ENCODE measurements around the gene PCDHGB2.
"Not testable (repeated sequence)": the region's sequence is repeated elsewhere in the genome, so short reads cannot be mapped to it uniquely, and the experiment has no call there.

The PCDHGB2 gene

DNA sequence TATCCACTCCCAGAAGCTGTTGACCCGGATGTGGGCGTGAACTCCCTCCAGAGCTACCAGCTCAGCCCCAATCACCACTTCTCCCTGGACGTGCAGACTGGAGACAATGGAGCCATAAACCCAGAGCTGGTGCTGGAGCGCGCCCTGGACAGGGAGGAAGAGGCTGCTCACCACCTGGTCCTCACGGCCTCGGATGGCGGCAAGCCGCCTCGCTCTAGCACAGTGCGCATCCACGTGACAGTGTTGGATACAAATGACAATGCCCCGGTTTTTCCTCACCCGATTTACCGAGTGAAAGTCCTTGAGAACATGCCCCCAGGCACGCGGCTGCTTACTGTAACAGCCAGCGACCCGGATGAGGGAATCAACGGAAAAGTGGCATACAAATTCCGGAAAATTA is 33.5 kb downstream of the PCDHGB2 start:
- no peak for TF ChIP-seq POLR2AphosphoS5 (IDR thresholded peaks at IDR 0.05; ENCODE audit: low read depth, low read length)
- TF ChIP-seq SIN3A (IDR thresholded peaks at IDR 0.05; ENCODE audit: borderline replicate concordance, insufficient read depth, low read length) = no peak
- TF ChIP-seq, protein P1, sequence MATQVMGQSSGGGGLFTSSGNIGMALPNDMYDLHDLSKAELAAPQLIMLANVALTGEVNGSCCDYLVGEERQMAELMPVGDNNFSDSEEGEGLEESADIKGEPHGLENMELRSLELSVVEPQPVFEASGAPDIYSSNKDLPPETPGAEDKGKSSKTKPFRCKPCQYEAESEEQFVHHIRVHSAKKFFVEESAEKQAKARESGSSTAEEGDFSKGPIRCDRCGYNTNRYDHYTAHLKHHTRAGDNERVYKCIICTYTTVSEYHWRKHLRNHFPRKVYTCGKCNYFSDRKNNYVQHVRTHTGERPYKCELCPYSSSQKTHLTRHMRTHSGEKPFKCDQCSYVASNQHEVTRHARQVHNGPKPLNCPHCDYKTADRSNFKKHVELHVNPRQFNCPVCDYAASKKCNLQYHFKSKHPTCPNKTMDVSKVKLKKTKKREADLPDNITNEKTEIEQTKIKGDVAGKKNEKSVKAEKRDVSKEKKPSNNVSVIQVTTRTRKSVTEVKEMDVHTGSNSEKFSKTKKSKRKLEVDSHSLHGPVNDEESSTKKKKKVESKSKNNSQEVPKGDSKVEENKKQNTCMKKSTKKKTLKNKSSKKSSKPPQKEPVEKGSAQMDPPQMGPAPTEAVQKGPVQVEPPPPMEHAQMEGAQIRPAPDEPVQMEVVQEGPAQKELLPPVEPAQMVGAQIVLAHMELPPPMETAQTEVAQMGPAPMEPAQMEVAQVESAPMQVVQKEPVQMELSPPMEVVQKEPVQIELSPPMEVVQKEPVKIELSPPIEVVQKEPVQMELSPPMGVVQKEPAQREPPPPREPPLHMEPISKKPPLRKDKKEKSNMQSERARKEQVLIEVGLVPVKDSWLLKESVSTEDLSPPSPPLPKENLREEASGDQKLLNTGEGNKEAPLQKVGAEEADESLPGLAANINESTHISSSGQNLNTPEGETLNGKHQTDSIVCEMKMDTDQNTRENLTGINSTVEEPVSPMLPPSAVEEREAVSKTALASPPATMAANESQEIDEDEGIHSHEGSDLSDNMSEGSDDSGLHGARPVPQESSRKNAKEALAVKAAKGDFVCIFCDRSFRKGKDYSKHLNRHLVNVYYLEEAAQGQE (IDR thresholded peaks at IDR 0.05; ENCODE audit: insufficient read depth in 1 of 2, low read depth in 2 of 2, low read length in 2 of 2) = no peak
- no peak for TF ChIP-seq TAF1 (IDR thresholded peaks at IDR 0.05; ENCODE audit: borderline replicate concordance, insufficient read depth, low read length)
- TF ChIP-seq FOXP2 (optimal IDR thresholded peaks at IDR 0.05; ENCODE audit: borderline replicate concordance, extremely low read depth, extremely low read length, insufficient read depth) = no peak

DNA sequence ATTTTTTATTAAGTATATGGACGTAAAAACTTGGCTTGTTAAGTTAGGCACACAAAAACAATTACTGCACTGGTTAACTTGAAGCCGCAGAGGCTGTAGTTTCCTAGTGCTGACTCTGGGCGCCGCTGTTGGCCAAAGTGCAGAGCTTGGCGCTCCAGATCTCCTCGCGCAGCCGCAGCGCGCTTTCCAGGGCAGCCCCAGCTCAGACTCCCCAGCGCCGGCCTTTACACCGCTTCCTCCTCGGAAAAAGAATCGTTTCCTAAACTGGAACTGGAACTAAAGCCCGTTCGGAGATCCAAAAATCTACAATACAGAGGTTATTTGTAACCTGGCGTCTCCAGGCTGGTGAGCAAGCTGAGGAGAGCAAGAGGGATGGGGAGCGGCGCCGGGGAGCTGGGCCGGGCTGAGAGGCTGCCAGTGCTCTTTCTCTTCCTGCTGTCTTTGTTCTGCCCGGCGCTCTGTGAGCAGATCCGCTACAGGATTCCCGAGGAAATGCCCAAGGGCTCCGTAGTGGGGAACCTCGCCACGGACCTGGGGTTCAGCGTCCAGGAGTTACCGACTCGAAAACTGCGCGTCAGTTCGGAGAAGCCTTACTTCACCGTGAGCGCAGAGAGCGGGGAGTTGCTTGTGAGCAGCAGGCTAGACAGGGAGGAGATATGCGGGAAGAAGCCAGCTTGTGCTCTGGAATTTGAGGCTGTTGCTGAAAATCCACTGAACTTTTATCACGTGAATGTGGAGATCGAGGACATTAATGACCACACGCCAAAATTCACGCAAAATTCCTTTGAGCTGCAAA is 38.2 kb downstream of the PCDHGB2 start, which contains the start of gene PCDHGB5:
PCDHGB5 (plus strand) TSS at position 192 of the 796 bp plus-strand sequence; CDS start at position 373, 181 bp downstream.
- TF ChIP-seq TAF1 (IDR thresholded peaks at IDR 0.05; ENCODE audit: borderline replicate concordance, insufficient read depth, low read length); POLR2AphosphoS5 (IDR thresholded peaks at IDR 0.05; ENCODE audit: low read depth, low read length): not testable (repeated sequence)
- TF ChIP-seq, protein P1 (IDR thresholded peaks at IDR 0.05; ENCODE audit: insufficient read depth in 1 of 2, low read depth in 2 of 2, low read length in 2 of 2) = not testable (repeated sequence)

DNA sequence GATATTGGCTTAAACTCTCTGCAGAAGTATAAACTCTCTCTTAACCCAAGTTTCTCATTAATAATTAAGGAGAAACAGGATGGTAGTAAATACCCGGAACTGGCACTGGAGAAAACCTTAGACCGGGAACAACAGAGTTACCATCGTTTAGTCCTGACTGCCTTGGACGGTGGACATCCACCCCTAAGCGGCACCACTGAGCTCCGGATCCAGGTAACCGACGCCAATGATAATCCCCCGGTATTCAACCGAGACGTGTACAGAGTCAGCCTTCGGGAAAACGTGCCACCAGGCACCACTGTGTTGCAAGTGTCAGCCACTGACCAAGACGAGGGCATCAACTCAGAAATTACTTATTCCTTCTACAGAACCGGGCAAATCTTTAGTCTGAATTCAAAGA is 38.8 kb downstream of the PCDHGB2 start:
- TF ChIP-seq TAF1 (IDR thresholded peaks at IDR 0.05; ENCODE audit: borderline replicate concordance, insufficient read depth, low read length) (no peak), SIN3A (IDR thresholded peaks at IDR 0.05; ENCODE audit: borderline replicate concordance, insufficient read depth, low read length) (no peak), FOXP2 (optimal IDR thresholded peaks at IDR 0.05; ENCODE audit: borderline replicate concordance, extremely low read depth, extremely low read length, insufficient read depth) (no peak), POLR2AphosphoS5 (IDR thresholded peaks at IDR 0.05; ENCODE audit: low read depth, low read length) (no peak)
- TF ChIP-seq, protein P1 (IDR thresholded peaks at IDR 0.05; ENCODE audit: insufficient read depth in 1 of 2, low read depth in 2 of 2, low read length in 2 of 2) = no peak

DNA sequence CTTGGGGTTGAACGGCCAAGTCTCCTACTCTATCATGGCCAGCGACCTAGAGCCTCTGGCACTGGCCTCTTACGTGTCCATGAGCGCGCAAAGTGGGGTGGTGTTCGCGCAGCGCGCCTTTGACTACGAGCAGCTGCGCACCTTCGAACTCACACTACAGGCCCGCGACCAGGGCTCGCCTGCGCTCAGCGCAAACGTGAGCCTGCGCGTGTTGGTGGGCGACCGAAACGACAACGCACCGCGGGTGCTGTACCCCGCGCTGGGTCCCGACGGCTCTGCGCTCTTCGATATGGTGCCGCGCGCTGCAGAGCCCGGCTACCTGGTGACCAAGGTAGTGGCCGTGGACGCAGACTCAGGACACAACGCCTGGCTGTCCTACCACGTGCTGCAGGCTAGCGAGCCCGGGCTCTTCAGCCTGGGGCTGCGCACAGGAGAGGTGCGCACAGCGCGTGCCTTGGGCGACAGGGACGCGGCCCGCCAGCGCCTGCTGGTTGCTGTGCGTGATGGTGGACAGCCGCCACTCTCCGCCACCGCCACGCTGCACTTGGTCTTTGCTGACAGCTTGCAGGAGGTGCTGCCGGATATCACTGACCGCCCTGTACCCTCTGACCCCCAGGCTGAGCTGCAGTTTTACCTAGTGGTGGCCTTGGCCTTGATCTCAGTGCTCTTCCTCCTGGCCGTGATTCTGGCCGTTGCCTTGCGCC is 39.9 kb downstream of the PCDHGB2 start:
- TF ChIP-seq TAF1 (IDR thresholded peaks at IDR 0.05; ENCODE audit: borderline replicate concordance, insufficient read depth, low read length) (no peak), SIN3A (IDR thresholded peaks at IDR 0.05; ENCODE audit: borderline replicate concordance, insufficient read depth, low read length) (no peak), POLR2AphosphoS5 (IDR thresholded peaks at IDR 0.05; ENCODE audit: low read depth, low read length) (no peak), FOXP2 (optimal IDR thresholded peaks at IDR 0.05; ENCODE audit: borderline replicate concordance, extremely low read depth, extremely low read length, insufficient read depth) (no peak)
- TF ChIP-seq, protein P1 (IDR thresholded peaks at IDR 0.05; ENCODE audit: insufficient read depth in 1 of 2, low read depth in 2 of 2, low read length in 2 of 2) = no peak
